HG02571 (cell line): ENCODE data around the gene IMMP2L.
"Not testable (repeated sequence)": the region's sequence is repeated elsewhere in the genome, so short reads cannot be mapped to it uniquely, and the experiment has no call there.

ENCODE experiments used
- ATAC-seq: cut with Tn5 transposase; IDR thresholded peaks from one replicate; pipeline ENCODE4 v1.9.1; 2021; ENCODE audit warnings: mild to moderate bottlenecking, moderate library complexity; ENCODE audit not compliant: unreplicated experiment

IMMP2L gene

DNA sequence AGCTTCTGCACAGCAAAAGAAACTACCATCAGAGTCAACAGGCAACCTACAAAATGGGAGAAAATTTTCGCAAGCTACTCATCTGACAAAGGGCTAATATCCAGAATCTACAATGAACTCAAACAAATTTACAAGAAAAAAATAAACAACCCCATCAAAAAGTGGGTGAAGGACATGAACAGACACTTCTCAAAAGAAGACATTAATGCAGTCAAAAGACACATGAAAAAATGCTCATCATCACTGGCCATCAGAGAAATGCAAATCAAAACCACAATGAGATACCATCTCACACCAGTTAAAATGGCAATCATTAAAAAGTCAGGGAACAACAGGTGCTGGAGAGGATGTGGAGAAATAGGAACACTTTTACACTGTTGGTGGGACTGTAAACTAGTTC lies 92.4 kb downstream of the IMMP2L start:
- ATAC-seq, result not testable (repeated sequence)

DNA sequence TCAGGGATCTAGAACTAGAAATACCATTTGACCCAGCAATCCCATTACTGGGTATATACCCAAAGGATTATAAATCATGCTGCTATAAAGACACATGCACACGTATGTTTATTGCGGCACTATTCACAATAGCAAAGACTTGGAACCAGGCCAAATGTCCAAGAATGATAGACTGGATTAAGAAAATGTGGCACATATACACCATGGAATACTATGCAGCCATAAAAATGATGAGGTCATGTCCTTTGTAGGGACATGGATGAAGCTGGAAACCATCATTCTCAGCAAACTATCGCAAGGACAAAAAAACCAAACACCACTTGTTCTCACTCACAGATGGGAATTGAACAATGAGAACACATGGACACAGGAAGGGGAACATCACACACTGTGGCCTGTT lies 96.5 kb downstream of the IMMP2L start:
- ATAC-seq, result not testable (repeated sequence)

DNA sequence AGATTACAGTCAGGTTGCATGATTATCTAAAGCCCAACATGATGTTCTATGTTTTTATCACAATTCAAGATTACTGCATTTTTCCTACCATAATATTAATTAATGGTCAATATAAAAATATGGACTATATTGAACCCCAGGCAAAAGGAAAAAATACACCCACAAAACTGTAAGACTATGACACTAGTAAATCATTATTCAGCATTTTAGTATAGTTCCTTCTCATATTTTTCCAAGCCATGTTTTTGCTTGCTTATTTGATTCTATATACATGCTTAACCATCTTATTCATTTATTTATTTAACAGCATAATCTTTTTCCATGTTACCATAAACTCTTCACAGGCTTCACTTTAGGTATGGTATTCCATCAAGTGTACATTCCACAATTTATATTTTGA lies 101.6 kb downstream of the IMMP2L start:
- ATAC-seq, result no peak

DNA sequence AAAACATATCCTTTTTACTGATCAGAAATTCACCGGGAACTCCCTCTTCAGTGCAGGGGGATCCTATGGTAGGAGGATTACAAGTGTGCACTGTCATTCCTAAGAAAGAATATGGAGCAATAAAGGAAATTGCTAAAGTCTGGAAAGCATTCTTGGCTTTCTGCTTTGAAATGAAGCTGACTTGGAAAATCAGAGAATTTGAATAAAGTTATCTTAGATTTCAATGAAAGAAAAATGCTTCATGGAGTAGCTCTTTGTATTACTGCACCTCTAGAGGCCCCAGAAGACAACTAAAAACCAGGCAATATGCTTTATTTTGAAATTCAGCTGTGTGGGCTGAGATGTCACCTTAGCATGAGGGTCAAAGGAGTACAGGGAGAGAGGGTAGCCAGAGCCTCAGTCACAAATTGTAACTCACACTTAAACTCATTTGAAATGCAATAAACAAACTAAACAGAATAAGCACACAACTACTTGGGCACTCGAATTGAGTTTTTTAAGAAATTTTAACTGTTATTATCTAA lies 102.5 kb downstream of the IMMP2L start:
- ATAC-seq, result no peak

DNA sequence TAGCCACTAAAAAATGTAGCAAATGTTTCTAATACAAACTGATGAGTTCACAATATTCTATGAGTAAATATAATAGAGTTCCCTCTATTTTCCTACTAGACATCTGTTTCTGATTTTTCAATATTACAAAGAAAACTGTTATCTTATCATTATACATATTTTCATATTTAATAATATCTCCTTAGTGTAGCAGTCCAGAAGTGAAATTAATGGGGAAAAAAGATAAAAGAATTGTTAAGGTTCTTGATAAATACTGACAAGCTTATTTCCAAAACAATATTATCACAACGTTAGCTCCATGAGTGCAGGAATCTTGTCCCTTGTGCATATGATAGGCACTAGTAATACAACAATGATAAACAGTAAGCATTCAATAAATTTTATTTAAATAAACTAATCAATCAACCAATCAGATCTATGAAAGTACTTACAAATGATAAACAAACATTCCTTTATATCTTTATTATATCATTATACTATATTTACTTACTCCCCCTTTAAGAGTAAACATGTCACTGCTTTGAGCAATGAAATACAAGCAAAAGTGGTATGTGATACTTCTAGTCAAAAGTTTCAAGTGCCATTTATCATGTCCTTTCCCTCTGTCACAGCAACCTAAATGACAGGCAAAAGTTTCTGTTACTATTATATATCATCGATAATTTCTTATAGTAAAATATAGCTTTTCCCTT lies 103.1 kb downstream of the IMMP2L start:
- no peak for ATAC-seq

DNA sequence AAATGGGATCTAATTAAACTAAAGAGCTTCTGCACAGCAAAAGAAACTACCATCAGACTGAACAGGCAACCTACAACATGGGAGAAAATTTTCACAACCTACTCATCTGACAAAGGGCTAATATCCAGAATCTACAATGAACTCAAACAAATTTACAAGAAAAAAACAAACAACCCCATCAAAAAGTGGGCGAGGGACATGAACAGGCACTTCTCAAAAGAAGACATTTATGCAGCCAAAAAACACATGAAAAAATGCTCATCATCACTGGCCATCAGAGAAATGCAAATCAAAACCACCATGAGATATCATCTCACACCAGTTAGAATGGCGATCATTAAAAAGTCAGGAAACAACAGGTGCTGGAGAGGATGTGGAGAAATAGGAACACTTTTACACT lies 111.6 kb downstream of the IMMP2L start:
- not testable (repeated sequence) for ATAC-seq

DNA sequence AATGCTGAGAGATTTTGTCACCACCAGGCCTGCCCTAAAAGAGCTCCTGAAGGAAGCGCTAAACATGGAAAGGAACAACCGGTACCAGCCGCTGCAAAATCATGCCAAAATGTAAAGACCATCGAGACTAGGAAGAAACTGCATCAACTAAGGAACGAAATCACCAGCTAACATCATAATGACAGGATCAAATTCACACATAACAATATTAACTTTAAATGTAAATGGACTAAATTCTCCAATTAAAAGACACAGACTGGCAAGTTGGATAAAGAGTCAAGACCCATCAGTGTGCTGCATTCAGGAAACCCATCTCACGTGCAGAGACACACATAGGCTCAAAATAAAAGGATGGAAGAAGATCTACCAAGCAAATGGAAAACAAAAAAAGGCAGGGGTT lies 114.8 kb downstream of the IMMP2L start:
- not testable (repeated sequence) for ATAC-seq

DNA sequence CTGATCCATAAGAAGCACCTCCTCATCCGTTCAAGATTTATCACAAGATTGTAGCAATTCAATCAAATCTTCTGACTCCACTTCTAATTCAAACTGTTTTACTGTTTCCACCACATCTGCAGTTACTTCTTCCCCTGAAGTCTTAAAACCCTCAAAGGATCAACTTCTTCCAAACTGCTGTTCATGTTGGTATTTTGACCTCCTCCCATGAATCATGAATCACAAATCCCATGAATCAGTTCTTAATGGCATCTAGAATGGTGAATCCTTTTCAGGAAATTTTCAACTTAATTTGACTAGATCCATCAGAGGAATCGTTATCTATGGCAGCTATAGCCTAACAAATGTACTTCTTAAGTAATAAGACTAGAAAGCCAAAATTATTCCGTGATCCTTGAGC lies 122.3 kb downstream of the IMMP2L start:
- ATAC-seq, result no peak

DNA sequence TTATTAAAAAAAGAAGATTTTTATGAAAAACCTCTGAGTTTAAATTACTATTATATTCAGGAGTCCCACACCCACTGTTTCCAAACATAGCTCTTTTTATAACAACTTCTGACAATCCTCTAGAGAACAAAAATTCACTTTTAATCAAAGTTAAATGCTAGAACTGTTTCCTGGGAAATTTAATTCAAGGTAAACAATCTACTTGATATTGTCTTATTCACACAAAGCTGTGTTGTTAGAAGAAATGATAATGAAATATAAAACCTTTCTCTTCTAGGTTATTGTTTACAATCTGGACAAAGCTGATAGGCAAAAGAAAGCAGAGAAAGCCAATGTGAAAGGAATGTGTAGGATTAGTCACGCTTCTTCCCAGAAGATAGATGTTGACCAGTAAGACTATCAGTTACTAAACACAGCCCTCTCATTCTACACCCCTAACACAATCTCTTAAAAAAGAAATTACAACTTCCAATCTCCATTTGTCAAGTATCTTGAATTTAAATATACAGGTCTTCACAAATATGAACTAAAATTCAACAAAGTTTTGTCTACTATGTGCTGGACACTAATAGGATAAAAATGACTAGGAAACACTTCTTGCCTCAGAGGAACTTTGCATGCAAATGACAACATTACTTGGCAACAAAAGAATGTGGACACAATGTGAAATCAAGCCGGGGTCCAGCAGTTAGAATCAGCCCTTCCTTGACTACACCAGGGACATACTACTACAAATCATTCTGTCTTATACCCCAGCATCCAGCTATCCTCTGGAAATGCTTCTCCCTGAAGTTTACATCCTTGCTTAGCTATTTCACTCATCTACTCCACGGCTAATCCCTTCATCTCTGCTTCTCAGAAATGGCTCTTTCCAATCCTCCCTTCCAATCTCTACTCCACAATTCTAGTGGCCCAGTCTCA lies 123.7 kb downstream of the IMMP2L start:
- ATAC-seq, result no peak

DNA sequence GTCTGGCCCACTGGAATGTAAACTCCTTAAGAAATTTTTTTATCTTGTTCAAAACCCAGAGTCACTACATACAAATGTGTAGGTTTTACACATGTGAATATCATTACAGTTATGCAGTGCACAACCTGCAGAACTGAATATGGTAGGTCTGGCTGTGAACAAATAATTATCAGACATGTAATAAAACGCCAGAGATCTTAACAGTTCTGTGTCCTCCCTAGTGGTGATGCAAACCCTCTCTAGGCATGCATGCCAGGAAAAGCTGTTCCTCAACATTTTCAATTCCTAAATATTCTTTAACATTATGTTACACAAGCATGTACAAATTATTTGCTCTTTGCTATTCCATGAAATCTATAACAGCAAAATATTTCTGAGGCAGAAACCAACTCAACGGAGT lies 124.6 kb downstream of the IMMP2L start:
- no peak for ATAC-seq

DNA sequence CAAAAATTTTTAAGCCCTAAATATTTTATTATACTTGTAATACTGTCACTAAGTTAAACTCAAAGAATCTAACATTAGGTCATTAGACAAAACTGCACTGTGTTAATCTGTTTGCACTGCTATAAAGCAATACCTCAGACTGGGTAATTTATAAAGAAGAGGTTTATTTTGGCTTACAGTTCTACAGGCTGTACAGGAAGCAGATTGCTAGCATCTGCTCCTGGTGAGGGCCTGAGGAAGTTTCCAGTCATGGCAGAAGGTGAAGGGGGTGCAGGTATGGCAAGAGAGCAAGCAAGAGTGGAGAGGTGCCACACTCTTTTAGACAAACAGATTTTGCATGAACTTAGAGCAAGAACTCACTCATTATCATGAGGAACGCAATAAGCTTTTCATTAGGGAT lies 125.7 kb downstream of the IMMP2L start:
- no peak for ATAC-seq

DNA sequence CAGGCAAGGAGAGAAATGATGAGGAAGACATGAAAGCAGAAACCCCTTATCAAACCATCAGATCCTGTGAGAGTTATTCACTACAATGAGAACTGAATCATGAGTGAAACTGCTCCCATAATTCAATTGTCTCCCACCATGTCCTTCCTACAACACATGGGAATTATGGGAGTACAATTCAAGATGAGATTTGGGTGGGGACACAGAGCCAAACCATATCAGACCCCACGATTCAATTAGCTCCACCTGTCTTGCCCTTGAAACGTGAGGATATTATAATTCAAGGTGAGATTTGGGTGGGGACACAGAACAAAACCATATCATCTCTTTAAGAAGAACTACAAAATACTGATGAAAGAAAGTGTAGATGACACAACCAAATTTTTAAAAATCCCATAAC lies 128.9 kb downstream of the IMMP2L start:
- ATAC-seq, result no peak

DNA sequence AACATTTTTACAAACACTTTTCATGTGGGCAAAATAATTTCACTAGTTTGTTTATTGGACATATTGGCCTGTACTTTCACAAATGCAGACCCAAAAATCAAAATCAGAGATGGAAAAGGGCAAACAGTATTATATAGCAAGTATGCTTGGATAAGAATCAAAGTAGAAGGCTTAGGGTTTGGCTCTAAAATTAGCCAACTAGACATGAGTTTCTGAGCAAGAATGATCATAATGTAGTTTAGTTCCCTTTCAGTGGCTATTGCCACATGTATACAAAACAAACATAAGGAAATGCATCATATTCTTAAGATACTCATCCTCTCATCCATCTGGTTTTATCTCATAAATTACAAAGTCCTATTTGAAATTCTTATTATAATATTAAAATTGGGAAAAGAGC lies 132.5 kb downstream of the IMMP2L start:
- no peak for ATAC-seq

DNA sequence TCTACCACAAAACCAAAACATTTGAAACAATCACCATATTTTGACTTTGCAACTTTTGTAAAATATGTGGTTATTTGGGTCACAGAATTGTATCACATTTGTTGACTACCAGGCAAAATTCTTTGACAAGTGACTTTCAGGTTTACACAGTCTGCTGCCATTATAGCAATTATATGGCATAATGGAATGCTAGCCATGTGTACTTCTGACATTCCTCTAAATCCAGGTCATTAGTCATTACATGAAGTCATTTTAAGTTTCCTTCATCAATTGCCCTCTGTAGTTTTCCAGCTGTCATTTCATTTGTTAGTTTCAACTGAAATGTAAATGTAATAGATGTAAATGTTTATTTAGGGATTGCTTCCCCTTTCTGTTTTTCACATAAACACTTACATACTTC lies 137.5 kb downstream of the IMMP2L start:
- ATAC-seq, result no peak

DNA sequence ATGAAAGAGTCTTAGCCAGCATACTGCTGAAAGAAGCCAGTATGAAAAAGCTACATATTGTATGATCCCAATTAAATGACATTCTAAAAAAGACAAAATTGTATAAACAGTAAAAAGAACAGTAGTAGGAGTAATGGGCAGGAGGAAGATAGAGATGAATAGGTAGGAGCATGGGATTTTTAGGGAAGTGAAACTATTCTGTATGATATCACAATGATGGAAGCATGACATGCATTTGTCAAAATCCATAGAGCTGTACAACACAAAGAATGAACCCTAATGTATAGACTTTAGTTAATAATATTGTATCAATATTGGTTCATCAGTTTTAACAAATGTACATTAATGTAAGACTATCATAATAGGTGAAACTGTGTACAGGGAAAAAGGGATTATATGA lies 147.9 kb downstream of the IMMP2L start:
- no peak for ATAC-seq

DNA sequence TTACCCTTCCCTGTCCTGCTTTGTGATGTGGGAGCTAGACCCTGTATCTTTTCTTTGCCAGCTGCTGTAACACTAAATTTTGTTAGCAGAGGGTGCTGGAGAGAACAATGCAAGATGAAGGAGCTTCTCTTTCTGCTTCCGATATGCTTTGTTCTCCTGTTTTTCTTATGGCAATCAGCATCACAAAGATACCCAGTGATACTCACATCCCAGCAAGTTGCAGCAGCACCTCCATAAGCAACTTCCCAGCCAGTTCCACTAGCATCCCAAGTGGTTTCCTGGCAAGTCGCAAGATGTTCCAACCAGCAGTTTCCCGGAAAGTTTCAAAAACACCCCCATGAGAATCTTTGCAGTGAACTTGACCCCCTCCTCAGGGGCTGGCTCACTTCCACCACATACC lies 148.6 kb downstream of the IMMP2L start:
- no peak for ATAC-seq

DNA sequence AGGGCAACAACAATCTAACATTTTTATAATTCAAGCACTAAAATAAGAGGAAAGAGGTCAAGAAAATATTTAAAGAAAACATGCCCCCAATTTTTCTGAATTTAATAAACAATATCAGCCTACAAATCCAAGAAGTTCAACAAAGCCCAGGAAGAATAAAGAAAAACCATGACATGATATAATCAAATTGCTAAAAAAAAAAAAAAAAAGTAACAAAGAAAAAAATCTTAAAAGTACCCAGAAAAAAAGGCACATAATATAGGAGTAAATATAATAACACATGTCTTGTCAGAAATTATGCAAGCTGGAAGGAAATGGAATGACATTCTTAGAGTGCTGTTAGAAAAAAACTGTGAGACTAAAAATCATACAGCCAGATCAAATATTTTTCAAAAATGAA lies 151.4 kb downstream of the IMMP2L start:
- ATAC-seq, result no peak

DNA sequence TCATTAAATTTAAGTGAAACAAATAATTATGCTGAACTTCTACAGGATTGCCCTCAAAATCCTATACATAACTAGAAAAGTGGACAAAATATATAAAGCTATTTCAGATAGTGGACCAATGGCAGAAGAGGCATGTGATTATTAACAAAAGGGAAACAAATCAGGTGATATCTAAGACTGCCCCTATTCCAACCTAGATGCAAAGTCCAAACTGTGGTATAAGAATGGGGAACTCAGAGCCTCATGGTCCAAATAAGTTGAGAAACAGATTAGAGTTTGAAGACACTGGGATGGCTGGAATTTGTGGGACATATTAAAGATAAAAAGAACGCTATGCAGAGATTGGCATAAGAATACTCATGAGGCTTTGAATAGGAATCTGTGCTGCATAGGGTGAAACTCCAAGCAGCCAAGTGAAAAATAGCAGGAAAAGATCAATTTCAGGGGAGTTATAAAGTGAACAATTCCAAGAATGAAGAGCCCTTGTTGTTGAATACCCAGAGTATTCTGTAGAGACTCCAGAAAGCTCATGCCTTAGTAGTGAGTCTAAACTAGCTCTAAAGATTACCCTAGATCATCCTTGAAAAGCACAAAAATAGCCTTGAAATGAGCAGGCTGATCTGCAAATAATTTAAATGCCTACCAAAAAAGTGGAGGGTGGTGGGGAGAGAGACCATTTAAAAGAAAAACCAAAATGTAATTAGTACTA lies 152.4 kb downstream of the IMMP2L start:
- no peak for ATAC-seq

DNA sequence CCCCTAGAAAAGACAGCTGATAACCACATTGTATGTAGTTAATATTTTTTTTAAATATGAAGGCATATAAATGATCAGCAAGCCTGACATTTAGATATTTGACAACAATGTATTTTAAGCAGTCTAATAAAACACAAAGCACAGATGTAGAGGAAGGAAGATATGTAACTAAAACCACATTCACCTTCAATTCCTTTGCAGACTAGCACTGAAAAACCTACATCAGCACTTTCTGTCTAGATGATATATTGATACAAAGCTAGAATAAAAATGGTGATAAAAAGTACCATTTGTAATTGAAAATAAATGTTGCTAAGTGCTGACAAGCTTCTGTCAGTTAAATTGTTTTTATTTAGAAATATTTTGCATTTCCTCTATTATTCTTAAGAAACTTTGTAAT lies 153.6 kb downstream of the IMMP2L start:
- ATAC-seq, result no peak

DNA sequence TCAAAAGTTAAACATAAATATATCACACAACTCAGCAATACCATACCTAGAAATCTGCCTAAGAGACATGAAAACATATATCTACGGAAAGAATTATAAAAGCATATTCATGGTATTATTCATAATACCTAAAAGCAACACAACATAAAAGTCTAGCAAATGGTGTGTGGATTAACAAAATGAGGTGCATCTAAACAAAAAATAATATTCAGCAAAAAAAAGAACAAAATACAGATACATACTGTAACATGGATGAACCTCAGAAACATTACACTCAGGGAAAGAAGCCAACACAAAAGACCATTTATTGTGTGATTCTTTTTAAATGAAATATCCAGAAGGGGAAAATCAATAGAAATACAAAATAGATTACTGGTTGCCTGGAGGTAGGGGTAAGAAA lies 155.0 kb downstream of the IMMP2L start:
- no peak for ATAC-seq

DNA sequence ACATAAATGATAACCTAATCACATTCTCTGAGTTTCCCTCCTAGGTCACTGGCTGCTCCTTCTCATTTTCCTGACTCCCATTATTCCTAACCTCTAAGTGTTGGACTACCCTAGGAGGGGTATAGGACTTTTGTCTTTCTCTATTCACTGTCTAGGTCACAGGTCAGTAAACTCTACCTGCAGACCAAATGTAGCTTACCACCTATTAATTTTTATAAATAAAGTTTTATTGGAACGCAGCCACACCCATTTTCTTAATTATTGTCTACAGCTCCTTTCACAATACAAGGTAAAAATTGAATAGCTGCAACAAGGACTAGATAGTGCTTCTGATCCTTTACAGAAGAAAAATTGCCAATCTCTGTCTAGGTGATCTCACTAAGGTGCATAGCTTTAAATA lies 156.7 kb downstream of the IMMP2L start:
- no peak for ATAC-seq
